Stimulated activated CD4-positive, alpha-beta T cell treated with anti-CD3 and anti-CD28 coated beads, Interleukin-15, amount 100 ng/mL, for 1 hour (primary cell): Measurements from ENCODE around the gene CUBN.

Source experiments
- DNase-seq, 2 donors: peaks; one replicate each; pipeline ENCODE4 v3.0.0-alpha.2; 2020; ENCODE audit warnings: low read depth in 1 of 2, low spot score in 1 of 2

Gene CUBN

GRCh38 chr10:16792675-16793074, 336.9 kb downstream of the CUBN start:
- DNase-seq, result no peak

- no peak for DNase-seq
Measured at GRCh38 chr10:16789765-16790164, 339.8 kb downstream of the CUBN start.

GRCh38 chr10:16789261-16789660, 340.4 kb downstream of the CUBN start:
- no peak for DNase-seq

GRCh38 chr10:16788778-16789177, 340.8 kb downstream of the CUBN start:
- no peak for DNase-seq

- DNase-seq, result no peak
Measured at GRCh38 chr10:16788125-16788524, 341.5 kb downstream of the CUBN start.

GRCh38 chr10:16787361-16787791, 342.2 kb downstream of the CUBN start:
- peak; percentile 22 to 35 for DNase-seq

- DNase-seq, result no peak
Measured at GRCh38 chr10:16780338-16780880, 349.2 kb downstream of the CUBN start.

GRCh38 chr10:16779384-16779915, 350.2 kb downstream of the CUBN start:
- peak in 1 of 2 donors; percentile 33 for DNase-seq

GRCh38 chr10:16777473-16778370, 351.9 kb downstream of the CUBN start:
- DNase-seq, result no peak

GRCh38 chr10:16776896-16777295, 352.7 kb downstream of the CUBN start:
- no peak for DNase-seq
